ENCODE data around the gene GSTK1.
A peak's percentile ranks its signal among the peaks of the same experiment; 100 is the strongest.
"Not testable (repeated sequence)": the region's sequence is repeated elsewhere in the genome, so short reads cannot be mapped to it uniquely, and the experiment has no call there.

Gene GSTK1

DNA sequence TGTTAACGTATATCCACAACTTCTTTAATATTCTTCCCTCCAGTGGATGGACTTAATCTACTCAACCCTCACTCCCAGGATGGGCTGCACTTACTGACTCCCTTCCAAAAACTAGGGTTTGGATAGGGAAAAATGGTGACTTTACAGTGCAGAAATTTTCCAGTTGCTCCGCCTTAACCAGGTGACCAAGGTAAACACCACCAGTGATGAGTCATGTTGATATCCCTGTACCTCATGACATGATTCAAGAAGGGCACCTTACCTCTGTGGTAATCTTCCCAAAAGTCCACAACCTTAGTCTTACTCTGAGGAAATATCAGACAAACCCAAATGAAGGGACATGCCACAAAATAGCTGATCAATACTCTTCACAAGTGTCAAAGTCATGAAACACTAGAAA, 3.5 kb upstream of the GSTK1 start:
- TF ChIP-seq, protein P1, sequence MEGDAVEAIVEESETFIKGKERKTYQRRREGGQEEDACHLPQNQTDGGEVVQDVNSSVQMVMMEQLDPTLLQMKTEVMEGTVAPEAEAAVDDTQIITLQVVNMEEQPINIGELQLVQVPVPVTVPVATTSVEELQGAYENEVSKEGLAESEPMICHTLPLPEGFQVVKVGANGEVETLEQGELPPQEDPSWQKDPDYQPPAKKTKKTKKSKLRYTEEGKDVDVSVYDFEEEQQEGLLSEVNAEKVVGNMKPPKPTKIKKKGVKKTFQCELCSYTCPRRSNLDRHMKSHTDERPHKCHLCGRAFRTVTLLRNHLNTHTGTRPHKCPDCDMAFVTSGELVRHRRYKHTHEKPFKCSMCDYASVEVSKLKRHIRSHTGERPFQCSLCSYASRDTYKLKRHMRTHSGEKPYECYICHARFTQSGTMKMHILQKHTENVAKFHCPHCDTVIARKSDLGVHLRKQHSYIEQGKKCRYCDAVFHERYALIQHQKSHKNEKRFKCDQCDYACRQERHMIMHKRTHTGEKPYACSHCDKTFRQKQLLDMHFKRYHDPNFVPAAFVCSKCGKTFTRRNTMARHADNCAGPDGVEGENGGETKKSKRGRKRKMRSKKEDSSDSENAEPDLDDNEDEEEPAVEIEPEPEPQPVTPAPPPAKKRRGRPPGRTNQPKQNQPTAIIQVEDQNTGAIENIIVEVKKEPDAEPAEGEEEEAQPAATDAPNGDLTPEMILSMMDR (conservative IDR thresholded peaks at IDR 0.05; ENCODE audit: low read depth): no peak
- no peak overlapping the region for H3K27ac ChIP-seq
- ChIA-PET CTCF (interaction anchor here (0.5 to 0.6 kb wide), 2 partner anchors 56 to 260 kb away, joined by 4 read pairs; partner anchors contain the start of gene CLCN1), POLR2A (ENCODE audit: low non-redundant PET) (no interaction called here)
- peak; percentile 58 for DNase-seq (ENCODE audit: low spot score)

DNA sequence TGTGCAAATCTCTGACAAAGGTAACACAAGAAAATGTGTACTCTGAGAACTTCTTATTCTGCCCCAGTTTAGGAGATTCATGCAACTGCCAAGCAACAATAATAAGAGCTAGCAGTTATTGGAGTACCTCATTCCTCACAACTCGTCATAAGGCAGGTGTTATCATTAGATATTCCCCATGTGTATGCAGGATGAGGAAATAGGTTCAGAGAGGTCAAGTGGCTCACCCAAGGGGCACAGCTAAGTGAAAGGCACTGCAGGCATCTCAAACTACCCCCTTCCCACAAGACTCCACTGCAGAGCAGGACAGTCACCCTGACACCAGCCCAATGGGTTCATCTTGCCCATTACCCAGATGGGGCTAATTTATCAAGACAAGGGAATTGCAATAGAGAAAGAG, 1.3 kb upstream of the GSTK1 start:
- TF ChIP-seq, protein P1 (conservative IDR thresholded peaks at IDR 0.05; ENCODE audit: low read depth): no peak
- CTCF ChIA-PET: no interaction called here
- H3K27ac ChIP-seq: no peak overlapping the region
- no peak for DNase-seq (ENCODE audit: low spot score)
- POLR2A ChIA-PET (ENCODE audit: low non-redundant PET): no interaction called here

DNA sequence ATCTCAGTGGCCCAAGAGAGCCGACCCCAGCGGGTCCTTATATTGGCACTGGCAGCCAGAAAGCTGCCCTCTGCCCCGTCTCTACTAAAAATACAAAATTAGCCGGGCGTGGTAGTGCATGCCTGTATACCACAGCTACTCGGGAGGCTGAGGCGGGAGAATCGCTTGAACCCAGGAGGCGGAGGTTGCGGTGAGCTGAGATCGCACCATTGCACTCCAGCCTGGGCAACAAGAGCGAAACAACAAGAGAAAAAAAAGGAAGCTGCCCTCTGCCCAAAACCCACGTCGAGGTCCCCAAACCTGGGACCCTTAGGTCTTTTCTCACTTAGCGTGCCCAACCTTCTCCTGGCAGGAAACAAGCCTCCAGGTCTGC, 941 bp downstream of the GSTK1 start:
- H3K27ac ChIP-seq: peak overlapping the region; percentile 74
- CTCF ChIA-PET; POLR2A ChIA-PET (ENCODE audit: low non-redundant PET); DNase-seq (ENCODE audit: low spot score): not testable (repeated sequence)

DNA sequence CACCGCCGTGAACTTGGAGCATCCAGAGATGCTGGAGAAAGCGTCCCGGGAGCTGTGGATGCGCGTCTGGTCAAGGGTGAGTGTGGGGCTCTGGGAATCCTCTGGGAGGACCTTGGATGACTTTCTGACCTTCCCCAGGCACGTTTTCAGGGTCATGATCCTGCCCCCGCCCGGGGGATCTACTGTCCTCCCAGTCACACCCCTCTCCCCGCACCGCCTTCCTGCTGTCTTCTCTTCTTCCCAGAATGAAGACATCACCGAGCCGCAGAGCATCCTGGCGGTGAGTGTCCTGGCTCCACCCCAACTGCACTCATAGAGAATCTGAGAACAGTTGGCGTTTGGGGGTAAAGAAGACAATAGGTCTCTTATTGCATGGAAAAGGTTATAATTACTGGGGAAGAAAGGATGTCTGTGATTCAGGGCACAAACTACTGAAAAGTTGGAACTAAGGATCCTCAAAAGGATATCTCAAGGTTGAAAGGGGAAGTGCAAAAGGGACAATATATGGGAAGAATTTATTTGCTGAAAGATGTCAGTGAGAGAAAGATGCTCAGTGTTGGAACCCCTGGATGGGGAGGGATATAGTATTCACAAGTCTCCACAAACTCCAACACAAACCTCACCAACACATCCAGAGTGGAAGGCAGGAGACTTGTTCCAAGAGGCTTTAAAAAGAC, 1.9 kb downstream of the GSTK1 start:
- ChIA-PET CTCF (no interaction called here), POLR2A (ENCODE audit: low non-redundant PET) (no interaction called here)
- no peak for DNase-seq (ENCODE audit: low spot score)
- no peak overlapping the region for H3K27ac ChIP-seq
- TF ChIP-seq, protein P1 (conservative IDR thresholded peaks at IDR 0.05; ENCODE audit: low read depth): no peak

DNA sequence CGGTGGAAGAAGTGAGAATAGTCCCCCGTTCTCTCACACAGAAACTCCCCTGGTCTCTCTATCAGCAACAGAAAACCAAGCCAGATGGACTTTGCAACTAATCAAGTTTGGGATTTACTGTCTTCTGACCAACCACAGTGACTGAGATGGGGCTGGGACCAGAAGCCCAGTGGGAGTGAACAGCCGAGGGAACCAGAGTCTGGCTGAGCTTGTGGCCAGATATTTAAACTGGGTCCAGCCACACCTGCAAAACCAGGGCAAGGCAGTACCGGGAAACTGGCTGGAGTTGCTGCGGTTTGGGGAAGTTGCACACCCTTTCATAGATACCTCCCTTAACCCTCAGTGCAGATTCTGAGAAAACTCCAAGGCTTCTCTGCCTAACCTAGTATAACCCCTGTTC, 6.0 kb downstream of the GSTK1 start:
- no peak for DNase-seq (ENCODE audit: low spot score)
- POLR2A ChIA-PET (ENCODE audit: low non-redundant PET): no interaction called here

DNA sequence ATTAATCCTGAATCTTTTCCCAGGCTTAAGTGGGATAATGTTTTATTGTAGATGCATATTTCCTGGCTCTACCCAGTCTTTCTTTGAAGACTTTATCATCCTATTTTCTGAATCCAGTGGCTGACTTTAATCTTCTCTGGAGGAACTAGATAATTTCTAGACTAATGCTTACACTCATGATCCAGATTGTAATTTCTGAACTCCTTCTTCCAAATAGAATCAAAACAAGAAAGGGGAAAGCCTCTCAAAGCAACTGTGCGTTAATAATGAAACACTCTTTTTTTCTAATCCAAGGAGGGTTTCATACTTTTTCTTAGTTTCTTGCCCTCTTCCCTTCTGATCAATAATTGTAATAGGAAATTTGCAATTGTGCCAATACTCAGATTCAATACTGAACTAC, 8.0 kb downstream of the GSTK1 start:
- no peak overlapping the region for H3K27ac ChIP-seq
- TF ChIP-seq, protein P1 (conservative IDR thresholded peaks at IDR 0.05; ENCODE audit: low read depth): no peak
- ChIA-PET CTCF (no interaction called here), POLR2A (ENCODE audit: low non-redundant PET) (no interaction called here)
- no peak for DNase-seq (ENCODE audit: low spot score)

More for the DNA sequence above, 6.0 kb downstream of the GSTK1 start:
- no peak overlapping the region for H3K27ac ChIP-seq
- CTCF ChIA-PET: interaction anchor here (0.5 to 0.6 kb wide), 2 partner anchors 22 to 111 kb away, joined by 3 to 8 read pairs; no protein-coding TSS in a partner anchor
- TF ChIP-seq, protein P1 (conservative IDR thresholded peaks at IDR 0.05; ENCODE audit: low read depth): no peak

DNA sequence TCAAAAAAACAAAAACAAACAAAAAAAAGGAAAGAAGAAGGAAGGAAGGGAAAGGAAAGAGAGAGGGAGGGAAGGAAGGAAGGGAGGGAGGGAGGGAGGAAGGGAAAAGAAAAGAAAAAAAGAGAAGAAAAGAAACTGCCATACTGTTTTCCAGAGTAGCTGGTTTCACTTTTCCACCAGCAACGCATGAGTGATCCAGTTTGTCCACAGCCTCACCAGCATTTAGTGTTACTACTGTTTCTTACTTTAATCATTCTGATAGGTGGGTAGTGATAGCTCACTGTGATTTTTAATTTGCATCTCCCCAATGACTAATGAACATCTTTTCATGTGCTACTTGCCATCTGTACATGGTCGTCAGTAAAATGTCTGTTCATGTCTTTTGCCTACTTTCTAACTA, 9.6 kb downstream of the GSTK1 start:
- POLR2A ChIA-PET (ENCODE audit: low non-redundant PET): no interaction called here
- CTCF ChIA-PET: no interaction called here
- TF ChIP-seq, protein P1 (conservative IDR thresholded peaks at IDR 0.05; ENCODE audit: low read depth): no peak
- no peak for DNase-seq (ENCODE audit: low spot score)
- H3K27ac ChIP-seq: no peak overlapping the region

All from RWPE1 (cell line).